ENCODE data around the gene ZSWIM1. TPM values are rescaled to one million over a fixed set of nuclear protein-coding genes. Genes with fewer than 3 reads are reported as not detected.

Gene ZSWIM1
- total and polyA plus RNA-seq, 2 of the 4 experiments (the other 2 are of a cell fraction) = 4.2 to 10.0 TPM

DNA sequence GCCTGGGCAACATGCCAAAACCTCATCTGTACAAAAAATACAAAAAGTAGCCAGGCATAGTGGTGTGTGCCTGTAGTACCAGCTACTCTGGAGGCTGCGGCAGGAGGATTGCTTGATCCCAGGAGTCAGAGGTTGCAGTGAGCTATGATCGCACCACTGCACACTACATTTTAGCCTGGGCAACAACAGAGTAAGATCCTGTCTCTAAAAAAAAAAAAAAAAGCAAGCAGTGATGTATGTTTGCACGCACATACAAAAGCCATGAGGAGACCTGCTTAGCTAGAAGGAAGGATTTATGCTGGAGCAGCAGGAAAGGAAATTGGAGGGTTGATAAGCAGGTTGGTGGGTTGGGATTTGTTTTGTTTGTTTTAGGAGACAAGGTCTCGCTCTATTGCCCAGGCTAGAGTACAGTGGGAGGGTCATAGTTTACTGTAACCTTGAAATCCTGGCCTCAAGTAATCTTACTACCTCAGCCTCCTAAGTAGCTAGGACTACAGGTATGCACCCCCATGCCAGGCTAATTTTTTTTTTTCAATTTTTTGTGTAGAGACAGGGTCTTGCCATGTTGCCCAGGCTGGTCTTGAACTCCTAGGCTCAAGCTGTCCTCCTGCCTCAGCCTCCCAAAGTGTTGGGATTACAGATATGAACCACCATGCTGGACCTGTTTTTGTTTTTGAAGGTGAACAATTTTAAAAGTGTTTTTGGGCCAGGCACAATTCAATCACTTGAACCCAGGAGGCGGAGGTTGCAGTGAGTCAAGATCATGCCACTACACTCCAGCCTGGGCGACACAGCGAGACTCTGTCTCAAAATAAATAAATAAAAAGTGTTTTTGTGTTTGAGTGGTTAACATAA is 19.6 kb upstream of the ZSWIM1 start:
- H3K9ac ChIP-seq (ENCODE audit: low read depth, low read length) = no peak overlapping the region

More for the DNA sequence above, 19.6 kb upstream of the ZSWIM1 start:
- Histone ChIP-seq H3K23ac (ENCODE audit: low read depth, low read length) (no peak overlapping the region), H2BK5ac (ENCODE audit: low read depth, low read length, poor library complexity, severe bottlenecking) (no peak overlapping the region), H4K8ac (ENCODE audit: low read depth in 2 of 2, low read length in 2 of 2) (no peak overlapping the region), H2BK20ac (ENCODE audit: low read depth, low read length) (no peak overlapping the region), H3K56ac (ENCODE audit: extremely low read depth, insufficient read depth, low read length) (no peak overlapping the region), H2AK5ac (ENCODE audit: low read depth, low read length) (peak overlapping the region; percentile 29; the same call in 1 of the 2 replicates), H3K18ac (ENCODE audit: low read depth, low read length) (no peak overlapping the region), H2BK15ac (ENCODE audit: low read depth, low read length) (no peak overlapping the region), H3K4me2 (ENCODE audit: low read depth, low read length) (no peak overlapping the region), H3K79me1 (ENCODE audit: low read depth in 1 of 2, low read length in 2 of 2) (peaks cover 21 to 42% of the 10 kb centered on the region in 2 experiments), H4K91ac (ENCODE audit: insufficient read depth, low read depth, low read length) (no peak overlapping the region), H3K4me1 (ENCODE audit: control insufficient read depth, insufficient read depth, low read length) (peaks cover 4% of the 10 kb centered on the region; the same call in 1 of the 2 replicates), H3K9me3 (ENCODE audit: control insufficient read depth, insufficient read depth, low read length) (no peaks in the 10 kb centered on the region), H2AFZ (replicated peaks; ENCODE audit: low read length, poor library complexity) (no peak overlapping the region), H3K27me3 (ENCODE audit: control insufficient read depth, insufficient read depth, low read length) (no peaks in the 10 kb centered on the region), H2AK9ac (replicated peaks; ENCODE audit: low read depth, low read length, poor library complexity) (no peak overlapping the region), H3K4ac (ENCODE audit: low read depth, low read length) (no peak overlapping the region), H3K9me1 (ENCODE audit: insufficient read depth, low read length) (peaks cover 3% of the 10 kb centered on the region; the same call in 1 of the 2 replicates), H3K4me3 (ENCODE audit: insufficient read depth, low read depth, low read length) (no peak overlapping the region), H4K5ac (ENCODE audit: low read depth, low read length) (no peak overlapping the region), H2BK120ac (ENCODE audit: low read depth, low read length) (no peak overlapping the region), H3K36me3 (ENCODE audit: control insufficient read depth, insufficient read depth, low read length) (no peaks in the 10 kb centered on the region), H3K27ac (ENCODE audit: insufficient read depth, low read length) (no peak overlapping the region), H4K20me1 (ENCODE audit: insufficient read depth, low read length) (no peaks in the 10 kb centered on the region), H3K14ac (replicated peaks; ENCODE audit: low read depth, low read length) (no peak overlapping the region)
- ChIA-PET CTCF (no interaction called here), POLR2A (ENCODE audit: unreplicated experiment) (no interaction called here)
- no CpG with 5 or more reads among the region's 7 CpGs for WGBS, 2 experiments (ENCODE audit: extremely low coverage in 2 of 2, insufficient read length in 1 of 2)
- in situ Hi-C loops (cut with MboI; ENCODE audit: low sequenced_read_pairs) (no loop called here), dilution Hi-C loops (cut with HindIII; ENCODE audit: low sequenced_read_pairs, unreplicated experiment) (no loop called here), intact Hi-C loops (cut with micrococcal nuclease) (no loop called here)
- TF ChIP-seq RAD21 (IDR thresholded peaks at IDR 0.05; ENCODE audit: low read length) = no peak
- TF ChIP-seq CHD1 (IDR thresholded peaks at IDR 0.05; ENCODE audit: low read depth, low read length) = no peak
- TF ChIP-seq RCOR1 (IDR thresholded peaks at IDR 0.05; ENCODE audit: insufficient replicate concordance, low read length) = no peak
- TF ChIP-seq, protein P1, sequence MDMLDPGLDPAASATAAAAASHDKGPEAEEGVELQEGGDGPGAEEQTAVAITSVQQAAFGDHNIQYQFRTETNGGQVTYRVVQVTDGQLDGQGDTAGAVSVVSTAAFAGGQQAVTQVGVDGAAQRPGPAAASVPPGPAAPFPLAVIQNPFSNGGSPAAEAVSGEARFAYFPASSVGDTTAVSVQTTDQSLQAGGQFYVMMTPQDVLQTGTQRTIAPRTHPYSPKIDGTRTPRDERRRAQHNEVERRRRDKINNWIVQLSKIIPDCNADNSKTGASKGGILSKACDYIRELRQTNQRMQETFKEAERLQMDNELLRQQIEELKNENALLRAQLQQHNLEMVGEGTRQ (IDR thresholded peaks at IDR 0.05; ENCODE audit: low read depth, low read length) = no peak
- TF ChIP-seq NFE2L2 (IDR thresholded peaks at IDR 0.05; ENCODE audit: low read depth, low read length) = no peak
- no peak for DNase-seq
- no TSS peak for BruUV-seq (replicated peaks)
- ATAC-seq (ENCODE audit: low read depth) = no peak
